ENCODE data around the gene GREB1.

Gene GREB1

GRCh38 chr2:11550901-11551568, 17.2 kb downstream of the GREB1 start:
- H3K9me3 Mint-ChIP-seq = no peaks in the 10 kb centered on the region
- peaks cover 62% of the 10 kb centered on the region for H3K27me3 Mint-ChIP-seq

GRCh38 chr2:11551569-11552259, 17.9 kb downstream of the GREB1 start:
- Mint-ChIP-seq H3K27me3 (peaks cover 69% of the 10 kb centered on the region), H3K36me3 (ENCODE audit: insufficient read depth) (peaks cover 4% of the 10 kb centered on the region), H3K4me3 (no peak overlapping the region), H3K4me1 (peaks cover 5% of the 10 kb centered on the region), H3K9me3 (no peaks in the 10 kb centered on the region), H3K27ac (ENCODE audit: low read depth) (no peak overlapping the region)
- DNase-seq (ENCODE audit: low spot score in 2 of 2) = no peak
- ATAC-seq (replicated peaks; ENCODE audit: extremely low read depth, poor library complexity, severe bottlenecking) = no peak

More at GRCh38 chr2:11550901-11551568, 17.2 kb downstream of the GREB1 start:
- no peak overlapping the region for H3K4me3 Mint-ChIP-seq
- H3K27ac Mint-ChIP-seq (ENCODE audit: low read depth) = no peak overlapping the region
- DNase-seq (ENCODE audit: low spot score in 2 of 2) (no peak), ATAC-seq (replicated peaks; ENCODE audit: extremely low read depth, poor library complexity, severe bottlenecking) (no peak)
- peaks cover 4% of the 10 kb centered on the region for H3K36me3 Mint-ChIP-seq (ENCODE audit: insufficient read depth)
- H3K4me1 Mint-ChIP-seq = peaks cover 5% of the 10 kb centered on the region

DNA sequence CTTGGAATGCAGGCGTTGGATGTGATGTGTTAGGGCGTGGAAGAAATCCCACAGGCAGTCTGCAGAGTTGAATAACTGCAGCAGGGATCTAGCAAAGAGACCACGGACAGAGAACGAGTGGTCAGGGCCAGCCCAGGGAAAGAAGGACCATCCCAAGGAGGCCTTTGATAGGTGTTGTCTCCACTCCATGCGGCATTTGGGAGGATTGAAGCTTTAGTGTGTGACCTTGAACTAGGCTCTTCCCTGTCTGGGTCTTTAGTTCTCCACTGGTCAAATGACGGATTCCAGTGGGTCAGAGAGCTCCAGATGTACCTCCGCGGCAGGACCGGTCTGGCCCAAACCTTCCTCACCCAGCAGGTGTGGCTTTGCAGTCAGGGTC, 18.4 kb downstream of the GREB1 start:
- H3K27ac Mint-ChIP-seq (ENCODE audit: low read depth) = no peak overlapping the region
- H3K9me3 Mint-ChIP-seq = no peaks in the 10 kb centered on the region
- H3K4me1 Mint-ChIP-seq = peaks cover 5% of the 10 kb centered on the region
- ATAC-seq (replicated peaks; ENCODE audit: extremely low read depth, poor library complexity, severe bottlenecking) (no peak), DNase-seq (ENCODE audit: low spot score in 2 of 2) (no peak)
- peaks cover 4% of the 10 kb centered on the region for H3K36me3 Mint-ChIP-seq (ENCODE audit: insufficient read depth)
- H3K27me3 Mint-ChIP-seq = peaks cover 74% of the 10 kb centered on the region
- H3K4me3 Mint-ChIP-seq = no peak overlapping the region

GRCh38 chr2:11553661-11554398, 20.0 kb downstream of the GREB1 start:
- H3K27me3 Mint-ChIP-seq = peaks cover 82% of the 10 kb centered on the region
- H3K4me1 Mint-ChIP-seq = peaks cover 5% of the 10 kb centered on the region
- DNase-seq (ENCODE audit: low spot score in 2 of 2) = no peak
- H3K27ac Mint-ChIP-seq (ENCODE audit: low read depth) = no peak overlapping the region
- no peak overlapping the region for H3K4me3 Mint-ChIP-seq
- H3K36me3 Mint-ChIP-seq (ENCODE audit: insufficient read depth) = peaks cover 4% of the 10 kb centered on the region
- no peaks in the 10 kb centered on the region for H3K9me3 Mint-ChIP-seq
- no peak for ATAC-seq (replicated peaks; ENCODE audit: extremely low read depth, poor library complexity, severe bottlenecking)

- no peak overlapping the region for H3K27ac Mint-ChIP-seq (ENCODE audit: low read depth)
- ATAC-seq (replicated peaks; ENCODE audit: extremely low read depth, poor library complexity, severe bottlenecking) (no peak), DNase-seq (ENCODE audit: low spot score in 2 of 2) (no peak)
- H3K27me3 Mint-ChIP-seq = peaks cover 82% of the 10 kb centered on the region
- no peaks in the 10 kb centered on the region for H3K9me3 Mint-ChIP-seq
- H3K4me3 Mint-ChIP-seq = no peak overlapping the region
- H3K4me1 Mint-ChIP-seq = peaks cover 5% of the 10 kb centered on the region
- peaks cover 3% of the 10 kb centered on the region for H3K36me3 Mint-ChIP-seq (ENCODE audit: insufficient read depth)
These were observed 20.5 kb downstream of the GREB1 start for GRCh38 chr2:11554399-11554716.

DNA sequence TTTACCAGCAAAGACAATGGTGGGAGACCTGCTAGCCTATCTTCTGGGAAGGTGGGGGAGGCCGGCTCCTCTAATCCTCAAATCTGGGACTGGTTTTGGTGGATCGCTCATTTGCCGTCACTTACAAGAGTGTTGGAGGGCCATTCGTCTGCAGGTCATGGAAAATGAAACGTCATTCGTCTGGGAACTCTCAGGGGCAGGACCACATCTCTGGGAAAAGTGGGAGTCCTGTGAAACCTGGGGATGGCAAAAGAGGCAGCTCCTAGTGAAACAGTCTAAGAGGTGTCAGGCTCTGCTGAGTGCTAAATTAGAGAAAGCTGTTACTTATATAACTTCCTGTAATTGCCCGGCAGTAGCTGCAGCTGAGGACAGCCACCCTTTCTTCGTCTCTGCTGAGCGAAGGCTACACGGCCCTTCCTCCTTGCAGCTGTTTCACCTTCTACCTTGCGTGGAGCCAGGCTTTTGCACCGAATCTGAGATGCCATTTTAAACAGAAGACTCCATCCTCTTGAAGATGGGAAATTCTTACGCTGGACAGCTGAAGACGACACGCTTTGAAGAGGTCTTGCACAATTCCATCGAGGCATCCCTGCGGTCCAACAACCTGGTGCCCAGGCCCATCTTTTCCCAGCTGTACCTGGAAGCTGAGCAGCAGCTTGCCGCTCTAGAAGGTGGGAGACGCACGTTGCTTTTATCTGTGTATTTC, 22.4 kb downstream of the GREB1 start:
- no peak for ATAC-seq (replicated peaks; ENCODE audit: extremely low read depth, poor library complexity, severe bottlenecking)
- H3K4me1 Mint-ChIP-seq = peaks cover 5% of the 10 kb centered on the region
- H3K27ac Mint-ChIP-seq (ENCODE audit: low read depth) = no peak overlapping the region
- H3K36me3 Mint-ChIP-seq (ENCODE audit: insufficient read depth) = peaks cover 3% of the 10 kb centered on the region
- no peak overlapping the region for H3K4me3 Mint-ChIP-seq
- no peaks in the 10 kb centered on the region for H3K9me3 Mint-ChIP-seq
- H3K27me3 Mint-ChIP-seq = peaks cover 85% of the 10 kb centered on the region
- no peak for DNase-seq (ENCODE audit: low spot score in 2 of 2)

DNA sequence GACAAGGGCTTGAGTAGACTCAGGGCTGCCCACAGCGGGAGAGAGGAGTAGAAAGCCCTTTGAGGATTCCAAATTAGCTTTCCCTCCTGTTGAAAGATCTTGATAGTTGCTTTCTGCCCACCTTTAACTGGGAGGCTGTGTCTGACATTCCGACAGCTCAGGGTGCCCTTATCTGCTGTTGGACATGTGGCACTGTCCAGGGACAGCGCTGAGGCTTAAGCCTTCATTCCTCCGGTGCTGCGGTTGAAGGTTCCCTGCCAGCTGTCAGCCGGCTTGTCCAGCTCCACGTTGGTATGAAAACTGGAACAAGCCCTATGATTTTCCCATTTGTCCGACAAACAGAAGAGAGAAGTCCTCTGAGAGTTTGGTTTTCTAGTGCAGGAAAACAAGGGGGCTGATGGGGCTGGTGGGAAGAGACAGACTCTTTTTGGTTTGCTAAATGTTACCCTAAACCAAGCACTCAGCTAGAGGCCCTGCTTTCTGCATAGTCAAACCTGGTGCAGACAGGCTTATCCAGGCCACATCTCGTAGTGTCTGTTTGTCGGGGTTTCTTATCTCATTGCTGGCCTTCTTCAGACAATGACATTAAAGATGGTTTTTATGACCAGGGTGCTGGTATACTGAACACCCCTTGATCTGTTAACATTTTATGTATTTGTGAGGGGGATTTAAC, 24.5 kb downstream of the GREB1 start:
- no peak overlapping the region for H3K4me3 Mint-ChIP-seq

DNA sequence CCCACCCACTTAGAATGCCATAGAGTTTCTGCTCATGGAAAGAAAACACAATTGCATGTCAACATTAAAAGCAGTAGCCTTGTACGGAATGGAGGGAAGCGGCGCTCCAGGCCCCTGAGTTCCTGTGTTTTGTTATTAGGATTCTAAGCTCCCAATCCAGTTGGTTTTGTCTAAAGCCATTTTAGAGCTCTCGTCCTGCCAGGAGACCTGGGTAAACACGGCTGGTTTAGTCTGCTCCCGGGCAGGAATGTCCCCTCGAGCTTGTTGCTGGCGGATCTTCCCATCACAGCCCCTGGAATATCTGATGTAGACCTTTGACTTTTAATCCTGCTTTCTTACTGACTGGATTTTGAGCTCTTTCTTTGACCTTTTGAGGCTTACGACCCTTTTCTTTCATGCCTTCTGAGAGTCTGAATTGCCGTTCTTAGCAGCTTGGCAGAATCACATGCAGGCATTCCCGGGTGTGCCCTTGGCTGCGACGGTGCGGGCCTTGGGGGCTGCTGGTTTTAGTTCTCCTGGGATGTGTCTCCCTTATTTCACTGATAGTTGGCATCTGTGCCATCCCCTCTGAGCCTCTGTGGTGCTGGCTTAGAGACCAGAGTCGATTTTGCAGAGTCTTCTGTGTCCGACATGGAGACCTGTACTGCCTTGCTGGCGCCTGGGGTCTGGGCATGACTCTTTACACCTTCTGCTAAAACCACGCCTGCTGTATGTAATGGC, 25.4 kb downstream of the GREB1 start:
- H3K4me1 Mint-ChIP-seq = peaks cover 3% of the 10 kb centered on the region
- H3K27me3 Mint-ChIP-seq = peaks cover 62% of the 10 kb centered on the region
- DNase-seq (ENCODE audit: low spot score in 2 of 2) (no peak), ATAC-seq (replicated peaks; ENCODE audit: extremely low read depth, poor library complexity, severe bottlenecking) (no peak)
- no peak overlapping the region for H3K4me3 Mint-ChIP-seq
- no peaks in the 10 kb centered on the region for H3K9me3 Mint-ChIP-seq
- H3K36me3 Mint-ChIP-seq (ENCODE audit: insufficient read depth) = peaks cover 2% of the 10 kb centered on the region
- no peak overlapping the region for H3K27ac Mint-ChIP-seq (ENCODE audit: low read depth)

More for the DNA sequence above, 24.5 kb downstream of the GREB1 start:
- Mint-ChIP-seq H3K9me3 (no peaks in the 10 kb centered on the region), H3K36me3 (ENCODE audit: insufficient read depth) (peaks cover 4% of the 10 kb centered on the region), H3K27ac (ENCODE audit: low read depth) (no peak overlapping the region), H3K27me3 (peaks cover 70% of the 10 kb centered on the region), H3K4me1 (peaks cover 5% of the 10 kb centered on the region)
- no peak for ATAC-seq (replicated peaks; ENCODE audit: extremely low read depth, poor library complexity, severe bottlenecking)
- no peak for DNase-seq (ENCODE audit: low spot score in 2 of 2)

- no peak overlapping the region for H3K27ac Mint-ChIP-seq (ENCODE audit: low read depth)
- no peak overlapping the region for H3K4me3 Mint-ChIP-seq
- H3K36me3 Mint-ChIP-seq (ENCODE audit: insufficient read depth) = peaks cover 2% of the 10 kb centered on the region
- H3K9me3 Mint-ChIP-seq = no peaks in the 10 kb centered on the region
- ATAC-seq (replicated peaks; ENCODE audit: extremely low read depth, poor library complexity, severe bottlenecking) = no peak
- no peaks in the 10 kb centered on the region for H3K4me1 Mint-ChIP-seq
- no peak for DNase-seq (ENCODE audit: low spot score in 2 of 2)
- H3K27me3 Mint-ChIP-seq = peaks cover 56% of the 10 kb centered on the region
These were observed 25.9 kb downstream of the GREB1 start for GRCh38 chr2:11559786-11560155.

- no peak overlapping the region for H3K27ac Mint-ChIP-seq (ENCODE audit: low read depth)
- peaks cover 46% of the 10 kb centered on the region for H3K27me3 Mint-ChIP-seq
- H3K4me3 Mint-ChIP-seq = no peak overlapping the region
- peaks cover 2% of the 10 kb centered on the region for H3K36me3 Mint-ChIP-seq (ENCODE audit: insufficient read depth)
- no peaks in the 10 kb centered on the region for H3K4me1 Mint-ChIP-seq
- H3K9me3 Mint-ChIP-seq = no peaks in the 10 kb centered on the region
- ATAC-seq (replicated peaks; ENCODE audit: extremely low read depth, poor library complexity, severe bottlenecking) (no peak), DNase-seq (ENCODE audit: low spot score in 2 of 2) (no peak)
These were observed 27.0 kb downstream of the GREB1 start for GRCh38 chr2:11560806-11561205.

GRCh38 chr2:11562011-11562410, 28.2 kb downstream of the GREB1 start:
- ATAC-seq (replicated peaks; ENCODE audit: extremely low read depth, poor library complexity, severe bottlenecking) = no peak
- Mint-ChIP-seq H3K27ac (ENCODE audit: low read depth) (no peak overlapping the region), H3K27me3 (peaks cover 34% of the 10 kb centered on the region), H3K4me3 (no peak overlapping the region), H3K4me1 (no peaks in the 10 kb centered on the region), H3K9me3 (no peaks in the 10 kb centered on the region), H3K36me3 (ENCODE audit: insufficient read depth) (peaks cover 3% of the 10 kb centered on the region)
- no peak for DNase-seq (ENCODE audit: low spot score in 2 of 2)

DNA sequence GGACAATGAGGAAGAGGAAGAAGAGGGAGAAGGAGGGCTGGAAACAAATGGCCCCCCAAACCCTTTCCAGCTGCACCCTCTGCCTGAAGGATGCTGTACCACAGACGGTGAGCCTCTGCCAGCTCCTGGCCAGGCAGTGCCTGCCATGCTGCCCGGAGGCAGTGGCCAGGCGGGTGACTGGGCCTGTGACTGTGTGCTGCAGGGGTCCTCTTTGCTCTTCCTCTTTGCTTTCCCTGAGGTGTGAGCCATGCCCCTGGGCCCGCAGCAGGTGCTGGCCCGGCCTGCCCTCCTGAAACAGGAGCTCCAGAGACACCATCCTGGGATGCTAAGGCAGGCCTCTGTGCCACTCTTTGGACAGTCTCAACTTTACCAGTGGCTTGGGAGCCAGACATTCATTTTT, 28.6 kb downstream of the GREB1 start:
- H3K27me3 Mint-ChIP-seq = peaks cover 29% of the 10 kb centered on the region
- H3K27ac Mint-ChIP-seq (ENCODE audit: low read depth) = no peak overlapping the region
- H3K36me3 Mint-ChIP-seq (ENCODE audit: insufficient read depth) = peaks cover 3% of the 10 kb centered on the region
- no peak overlapping the region for H3K4me3 Mint-ChIP-seq
- no peak for ATAC-seq (replicated peaks; ENCODE audit: extremely low read depth, poor library complexity, severe bottlenecking)
- H3K4me1 Mint-ChIP-seq = no peaks in the 10 kb centered on the region
- no peaks in the 10 kb centered on the region for H3K9me3 Mint-ChIP-seq
- DNase-seq (ENCODE audit: low spot score in 2 of 2) = no peak

Data from central memory CD8-positive, alpha-beta T cell (primary cell).